HG03469 (cell line): ENCODE results near the gene MAPKAPK2.
"Not testable (repeated sequence)": the region's sequence is repeated elsewhere in the genome, so short reads cannot be mapped to it uniquely, and the experiment has no call there.

Source experiments
- ATAC-seq: cut with Tn5 transposase; IDR thresholded peaks from one replicate; pipeline ENCODE4 v1.9.1; 2021; ENCODE audit warnings: mild to moderate bottlenecking, moderate library complexity, moderate number of reproducible peaks; ENCODE audit not compliant: unreplicated experiment

The MAPKAPK2 gene

GRCh38 chr1:206738370-206739366 lies 54.0 kb downstream of the MAPKAPK2 start:
- ATAC-seq = no peak

DNA sequence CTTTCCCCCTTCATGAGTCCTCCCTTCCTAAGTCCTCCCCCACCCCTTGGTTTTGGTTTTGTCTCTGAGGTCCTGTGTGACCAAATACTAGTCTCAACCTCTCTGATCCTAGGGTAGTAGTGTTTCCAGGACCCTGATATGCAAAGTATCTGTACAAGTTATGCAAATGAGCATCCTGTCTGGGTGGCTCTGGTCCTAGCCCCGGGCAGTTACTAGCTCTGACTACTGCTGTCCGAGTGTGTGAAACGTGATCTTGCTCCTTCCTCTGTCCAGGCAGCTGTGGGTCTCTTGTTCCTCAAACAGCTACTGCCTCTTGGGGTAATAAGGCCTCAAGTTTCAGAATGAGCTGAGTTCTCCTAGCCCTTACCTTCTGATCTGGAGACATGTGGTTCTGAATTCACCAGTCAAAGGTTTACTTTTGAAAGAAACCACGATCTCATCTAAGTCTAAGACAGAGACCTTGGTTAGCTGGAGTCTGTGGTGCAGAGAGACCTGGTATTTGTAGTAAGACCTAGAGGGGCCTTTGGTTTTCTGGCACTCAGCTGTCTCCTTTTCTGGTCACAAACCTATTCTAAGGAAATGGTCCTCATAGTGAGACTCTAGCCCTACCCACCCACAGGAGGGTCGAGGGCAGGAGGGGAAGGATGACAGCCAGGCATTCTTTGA lies 54.8 kb downstream of the MAPKAPK2 start:
- peak; percentile 83 for ATAC-seq

GRCh38 chr1:206741142-206741701 lies 56.5 kb downstream of the MAPKAPK2 start:
- no peak for ATAC-seq

- ATAC-seq = no peak
These were observed 58.1 kb downstream of the MAPKAPK2 start for GRCh38 chr1:206742719-206743383.

DNA sequence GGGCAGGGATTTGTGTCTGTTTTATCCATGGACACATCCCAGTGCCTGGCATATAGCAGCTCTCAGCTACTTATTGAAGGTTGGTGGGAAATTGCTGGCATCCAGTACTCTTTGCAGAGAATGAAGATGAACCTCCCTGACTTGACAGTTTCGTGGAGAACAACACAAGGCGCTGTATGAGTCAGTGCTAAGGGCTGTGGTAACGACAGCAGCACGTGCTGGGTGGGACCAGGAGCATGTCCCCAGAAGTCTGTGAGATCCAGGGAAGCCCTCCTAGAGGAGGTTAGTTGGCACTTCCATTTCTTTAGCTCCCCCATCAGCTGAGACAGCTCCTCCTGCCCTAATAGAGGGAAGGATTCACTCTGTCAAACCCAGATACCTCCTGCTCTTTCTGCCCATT lies 60.0 kb downstream of the MAPKAPK2 start:
- no peak for ATAC-seq

DNA sequence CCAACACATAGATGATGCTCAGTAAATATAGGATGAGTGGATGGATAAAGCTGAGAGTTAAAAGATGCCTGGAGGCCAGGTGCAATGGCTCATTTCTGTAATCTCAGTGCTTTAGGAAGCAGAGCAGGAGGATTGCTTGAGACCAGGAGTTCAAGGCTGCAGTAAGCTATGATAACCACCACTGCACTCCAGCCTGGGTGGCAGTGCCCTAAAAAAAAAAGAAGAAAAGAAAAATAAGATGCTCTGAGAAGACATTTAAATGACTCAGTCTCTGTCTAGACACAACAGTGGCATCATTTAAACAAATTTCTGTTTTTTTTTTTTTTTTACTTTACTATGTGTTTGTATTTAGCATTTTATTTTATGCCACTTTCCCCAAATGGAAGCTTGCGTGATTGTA lies 60.6 kb downstream of the MAPKAPK2 start:
- no peak for ATAC-seq

- no peak for ATAC-seq
These were observed 63.8 kb downstream of the MAPKAPK2 start for GRCh38 chr1:206748348-206749030.

GRCh38 chr1:206751891-206752290 lies 67.2 kb downstream of the MAPKAPK2 start:
- ATAC-seq = no peak

DNA sequence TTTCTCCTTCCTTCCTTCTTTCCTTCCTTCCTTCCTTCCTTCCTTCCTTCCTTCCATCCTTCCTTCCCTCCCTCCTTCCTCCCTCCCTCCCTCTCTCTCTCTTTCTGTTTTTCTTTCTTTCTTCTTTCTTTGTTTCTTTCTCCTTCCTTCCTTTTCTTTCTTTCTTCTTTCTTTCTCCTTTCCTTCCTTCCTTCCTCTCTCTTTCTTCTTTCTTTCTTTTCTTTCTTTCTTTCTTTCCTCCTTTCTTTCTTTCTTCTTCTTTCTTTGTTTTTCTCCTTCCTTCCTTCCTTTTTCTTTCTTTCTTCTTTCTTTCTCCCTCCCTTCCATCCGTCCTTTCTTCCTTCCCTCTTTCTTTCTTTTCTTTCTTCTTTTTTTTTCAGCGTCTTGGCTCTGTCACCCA lies 67.8 kb downstream of the MAPKAPK2 start:
- no peak for ATAC-seq

GRCh38 chr1:206753141-206753540 lies 68.4 kb downstream of the MAPKAPK2 start:
- no peak for ATAC-seq

GRCh38 chr1:206754011-206754410 lies 69.3 kb downstream of the MAPKAPK2 start:
- no peak for ATAC-seq

GRCh38 chr1:206757524-206758266 lies 73.0 kb downstream of the MAPKAPK2 start:
- no peak for ATAC-seq

DNA sequence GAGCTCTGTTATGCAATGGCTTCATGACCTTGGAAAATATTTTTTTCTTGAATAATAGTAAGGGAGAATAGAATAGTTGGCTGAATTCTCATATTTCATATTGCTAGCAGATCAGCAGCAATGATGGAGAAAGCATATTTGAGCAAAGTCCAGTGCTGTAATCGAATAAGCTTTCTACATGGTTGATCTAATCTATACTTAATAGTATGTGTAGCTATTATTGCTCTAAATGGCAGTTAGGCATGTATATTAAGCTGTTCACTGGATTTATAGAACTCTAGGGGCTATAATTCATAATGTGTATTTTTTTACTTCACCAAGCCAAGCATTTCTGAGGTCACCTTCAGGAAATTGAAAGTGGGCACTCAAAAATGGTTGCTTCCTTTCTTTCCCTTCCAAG lies 75.9 kb downstream of the MAPKAPK2 start:
- no peak for ATAC-seq

DNA sequence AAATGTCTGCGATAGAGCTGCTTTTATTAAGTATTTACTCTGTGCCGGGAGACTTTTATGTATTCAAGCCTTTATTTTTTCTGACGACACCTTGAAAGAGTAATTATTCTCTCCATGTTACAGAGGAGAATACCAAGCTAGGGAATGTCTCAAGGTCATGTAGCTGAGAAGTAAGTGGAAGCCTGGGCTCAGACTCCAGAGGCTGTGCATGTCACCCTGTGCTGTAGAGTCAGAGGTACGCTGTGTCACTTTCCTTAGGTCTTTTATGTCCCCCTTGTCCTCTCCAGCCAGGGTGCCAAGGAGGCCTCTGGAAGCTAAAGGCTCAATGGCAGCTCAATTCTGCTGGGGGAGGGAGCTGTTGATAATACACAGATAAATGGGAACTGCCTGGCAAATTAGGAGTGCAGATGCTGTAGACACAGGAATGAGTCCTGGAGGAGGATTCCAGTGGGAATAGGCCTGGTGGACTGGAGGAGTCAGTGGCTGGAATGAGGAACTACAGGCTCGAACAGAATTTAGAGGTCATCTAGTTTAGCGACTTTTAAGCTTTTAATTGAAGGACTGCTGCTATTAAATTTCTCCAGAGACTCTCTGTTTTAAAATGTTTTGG lies 76.6 kb downstream of the MAPKAPK2 start:
- ATAC-seq = no peak

GRCh38 chr1:206762741-206763364 lies 78.1 kb downstream of the MAPKAPK2 start:
- not testable (repeated sequence) for ATAC-seq

- ATAC-seq = not testable (repeated sequence)
These were observed 81.1 kb downstream of the MAPKAPK2 start for GRCh38 chr1:206765771-206766170.

- ATAC-seq = no peak
These were observed 81.6 kb downstream of the MAPKAPK2 start for GRCh38 chr1:206766251-206766856.

- no peak for ATAC-seq
These were observed 84.0 kb downstream of the MAPKAPK2 start for GRCh38 chr1:206768472-206769303.
